Caco-2 (cell line): Measurements from ENCODE around the gene GPC5. TPM values are rescaled to one million over a fixed set of nuclear protein-coding genes. Genes with fewer than 3 reads are reported as not detected.

Experiments used
- BruUV-seq: library from RNA; stranded (reverse); fragments of 400-500 nt; replicated peaks from 2 replicates; lab custom pipeline; 2021; lab: Mats Ljungman, UMichigan
- CTCF ChIA-PET: fragments of 300-600 bp; sonication (Branson Sonifier 250); formaldehyde crosslinking; loops from one replicate; lab custom pipeline; 2022; ENCODE audit warnings: antibody characterized with exemption; lab: Charles Lee
- POLR2A ChIA-PET: fragments of 300-600 bp; sonication (Branson Sonifier 250); formaldehyde crosslinking; loops from one replicate; lab custom pipeline; 2022; ENCODE audit warnings: antibody characterized with exemption; lab: Charles Lee
- DNase-seq, 2 experiments: peaks; one replicate each; pipeline versions ENCODE4 v3.0.0 to v3.0.0-alpha.2; 2020 to 2022
- H3K27me3 ChIP-seq: replicated peaks from 2 replicates; pipeline ENCODE4 v1.6.0; 2011; ENCODE audit warnings: low read length; ENCODE audit not compliant: control insufficient read depth, insufficient read depth
- H3K36me3 ChIP-seq: 2 replicates; pipeline ENCODE4 v1.5.1; 2011; ENCODE audit warnings: low read length; ENCODE audit not compliant: control insufficient read depth, insufficient read depth
- H3K4me1 ChIP-seq: fragments of 250-450 bp; sonication (Bioruptor Pico); 2 replicates; pipeline ENCODE4 v1.5.1; 2020; ENCODE audit warnings: mild to moderate bottlenecking
- H3K4me3 ChIP-seq: 2 replicates; pipeline ENCODE4 v1.5.1; 2011; ENCODE audit warnings: low read depth, mild to moderate bottlenecking, control low read depth, low read length
- H3K9me3 ChIP-seq: fragments of 250-450 bp; sonication (Bioruptor Pico); 2 replicates; pipeline ENCODE4 v1.5.1; 2020; ENCODE audit warnings: mild to moderate bottlenecking, moderate library complexity
- H3K27ac Mint-ChIP-seq: one replicate; pipeline ENCODE4 v1.8.0; 2022; ENCODE audit warnings: mixed read lengths; ENCODE audit not compliant: unreplicated experiment
- H3K27me3 Mint-ChIP-seq: one replicate; pipeline ENCODE4 v1.8.0; 2022; ENCODE audit warnings: mixed read lengths; ENCODE audit not compliant: insufficient read depth, unreplicated experiment
- H3K36me3 Mint-ChIP-seq: one replicate; pipeline ENCODE4 v1.8.0; 2022; ENCODE audit warnings: mild to moderate bottlenecking, mixed read lengths; ENCODE audit not compliant: insufficient read depth, unreplicated experiment
- H3K4me1 Mint-ChIP-seq: one replicate; pipeline ENCODE4 v1.8.0; 2022; ENCODE audit warnings: low read depth, mixed read lengths; ENCODE audit not compliant: unreplicated experiment
- H3K4me3 Mint-ChIP-seq: one replicate; pipeline ENCODE4 v1.8.0; 2022; ENCODE audit warnings: mild to moderate bottlenecking, moderate library complexity, mixed read lengths; ENCODE audit not compliant: unreplicated experiment
- H3K9me3 Mint-ChIP-seq: one replicate; pipeline ENCODE4 v1.8.0; 2022; ENCODE audit warnings: mixed read lengths; ENCODE audit not compliant: unreplicated experiment
- CTCF ChIP-seq, 2 experiments: fragments of 200-600 bp in 1 of 2; IDR thresholded peaks; 1 replicate in 1 of 2; 2 replicates in 1 of 2; pipeline versions ENCODE4 v1.5.1 to v1.8.0; 2011 to 2022; ENCODE audit warnings: antibody characterized with exemption in 1 of 2, control low read depth in 1 of 2, inconsistent platforms in 1 of 2, low read depth in 1 of 2, low read length in 1 of 2, mild to moderate bottlenecking in 1 of 2, moderate library complexity in 1 of 2; ENCODE audit not compliant: insufficient read depth in 1 of 2, severe bottlenecking in 1 of 2, unreplicated experiment in 1 of 2
- intact Hi-C: fragments of 100-400 bp; cut with micrococcal nuclease; formaldehyde crosslinking; loops from one replicate; pipeline ENCODE4 v1.10.0; 2022; ENCODE audit not compliant: unreplicated experiment
- total RNA-seq: library from RNA; stranded (reverse); gene quantifications from 2 replicates; pipeline ENCODE4 v1.2.3, GENCODE V29; 2022

GPC5 gene
- total RNA-seq, 1 experiment from 2014 or later, result 4.1 TPM

- intact Hi-C loops, result no loop called here
- no peak overlapping the region for H3K4me3 ChIP-seq
- no peak overlapping the region for H3K4me3 Mint-ChIP-seq
These were observed 1407.8 kb downstream of the GPC5 start for GRCh38 chr13:92806215-92806614.

GRCh38 chr13:92807353-92807752 lies 1408.9 kb downstream of the GPC5 start:
- no peak for TF ChIP-seq CTCF (IDR thresholded peaks at IDR 0.05; ENCODE audit: insufficient read depth in 1 of 2, low read depth in 1 of 2, low read length in 1 of 2, severe bottlenecking in 1 of 2, unreplicated experiment in 1 of 2)
- Histone ChIP-seq H3K9me3 (peaks cover 3% of the 10 kb centered on the region; the same call in 1 of the 2 replicates), H3K4me3 (no peak overlapping the region), H3K36me3 (no peaks in the 10 kb centered on the region), H3K27me3 (no peaks in the 10 kb centered on the region), H3K4me1 (peaks cover 9% of the 10 kb centered on the region; the same call in 1 of the 2 replicates)
- H3K4me1 Mint-ChIP-seq, result no peaks in the 10 kb centered on the region
- H3K27me3 Mint-ChIP-seq, result no peaks in the 10 kb centered on the region
- DNase-seq, result no peak
- H3K4me3 Mint-ChIP-seq, result no peak overlapping the region
- BruUV-seq, result no TSS peak
- intact Hi-C loops, result no loop called here
- H3K9me3 Mint-ChIP-seq, result no peaks in the 10 kb centered on the region
- H3K36me3 Mint-ChIP-seq, result no peaks in the 10 kb centered on the region
- CTCF ChIA-PET, result no interaction called here
- POLR2A ChIA-PET, result no interaction called here
- H3K27ac Mint-ChIP-seq, result no peak overlapping the region

More at GRCh38 chr13:92806215-92806614, 1407.8 kb downstream of the GPC5 start:
- Histone ChIP-seq H3K9me3 (no peaks in the 10 kb centered on the region), H3K4me1 (peaks cover 12% of the 10 kb centered on the region; the same call in 1 of the 2 replicates), H3K27me3 (no peaks in the 10 kb centered on the region), H3K36me3 (no peaks in the 10 kb centered on the region)
- no peak for DNase-seq
- Mint-ChIP-seq H3K27ac (no peak overlapping the region), H3K4me1 (no peaks in the 10 kb centered on the region), H3K36me3 (no peaks in the 10 kb centered on the region), H3K27me3 (no peaks in the 10 kb centered on the region), H3K9me3 (no peaks in the 10 kb centered on the region)
- BruUV-seq, result no TSS peak
- POLR2A ChIA-PET, result interaction anchor here (0.6 kb wide), 1 partner anchor 713 kb away, joined by 14 read pairs; no protein-coding TSS in a partner anchor
- TF ChIP-seq CTCF (IDR thresholded peaks at IDR 0.05; ENCODE audit: insufficient read depth in 1 of 2, low read depth in 1 of 2, low read length in 1 of 2, severe bottlenecking in 1 of 2, unreplicated experiment in 1 of 2), result no peak
- CTCF ChIA-PET, result no interaction called here

- Mint-ChIP-seq H3K36me3 (no peaks in the 10 kb centered on the region), H3K27ac (no peak overlapping the region), H3K27me3 (no peaks in the 10 kb centered on the region), H3K9me3 (no peaks in the 10 kb centered on the region), H3K4me3 (no peak overlapping the region), H3K4me1 (no peaks in the 10 kb centered on the region)
- peaks cover 3% of the 10 kb centered on the region; the same call in 1 of the 2 replicates for H3K4me1 ChIP-seq
- ChIA-PET POLR2A (no interaction called here), CTCF (no interaction called here)
- intact Hi-C loops, result no loop called here
- H3K9me3 ChIP-seq, result peaks cover 3% of the 10 kb centered on the region; the same call in 1 of the 2 replicates
- no peak for TF ChIP-seq CTCF (IDR thresholded peaks at IDR 0.05; ENCODE audit: insufficient read depth in 1 of 2, low read depth in 1 of 2, low read length in 1 of 2, severe bottlenecking in 1 of 2, unreplicated experiment in 1 of 2)
- DNase-seq, result no peak
- H3K27me3 ChIP-seq, result no peaks in the 10 kb centered on the region
- H3K4me3 ChIP-seq, result no peak overlapping the region
- BruUV-seq, result no TSS peak
- no peaks in the 10 kb centered on the region for H3K36me3 ChIP-seq
These were observed 1409.5 kb downstream of the GPC5 start for GRCh38 chr13:92807966-92808365.
